Testis (tissue), 2 donors: ENCODE data around the gene PIP4K2A.

Experiments used
- CTCF ChIP-seq, 3 experiments: fragments of 450-650 bp in 2 of 3; fragments of 200-600 bp in 1 of 3; sonication (generic) in 1 of 3; IDR thresholded peaks; one replicate each; pipeline ENCODE4 v1.5.1; 2016 to 2019; ENCODE audit warnings: antibody characterized with exemption in 3 of 3, mild to moderate bottlenecking in 2 of 3, moderate library complexity in 1 of 3
- POLR2A ChIP-seq: fragments of 450-650 bp; IDR thresholded peaks from one replicate; pipeline ENCODE4 v1.6.1; 2017; ENCODE audit warnings: antibody characterized with exemption, mild to moderate bottlenecking, moderate library complexity

- TF ChIP-seq POLR2A (no peak), CTCF (IDR thresholded peaks at IDR 0.05) (no peak)
Measured at GRCh38 chr10:22723783-22724182, 9.4 kb upstream of the PIP4K2A start.
